Keratinocyte (primary cell): ENCODE results near the gene ASTL. TPM values are rescaled to one million over a fixed set of nuclear protein-coding genes. Genes with fewer than 3 reads are reported as not detected.

Source experiments
- DNase-seq: peaks from one replicate; pipeline ENCODE4 v3.0.0-alpha.2; 2011; ENCODE audit warnings: low read depth, missing footprints, low spot score
- FAIRE-seq: peaks from 2 replicates; lab custom pipeline; 2011; peaks lifted over from hg19 to GRCh38; lab: Jason Lieb, UNC
- H2AFZ ChIP-seq: 2 replicates; pipeline ENCODE4 v1.6.0; 2012; ENCODE audit warnings: low read length, control low read depth, inconsistent platforms; ENCODE audit not compliant: control insufficient read depth
- H3K27ac ChIP-seq: 2 replicates; pipeline ENCODE4 v1.5.1; 2011; ENCODE audit warnings: low read length; ENCODE audit not compliant: control insufficient read depth, insufficient read depth
- H3K27me3 ChIP-seq: 3 replicates; pipeline ENCODE4 v1.6.0; 2011; ENCODE audit warnings: low read length; ENCODE audit not compliant: control insufficient read depth, insufficient read depth; ENCODE audit errors: extremely low read depth
- H3K36me3 ChIP-seq, 2 experiments: 2 replicates in 1 of 2; 3 replicates in 1 of 2; pipeline ENCODE4 v1.5.1; 2011; ENCODE audit warnings: low read length in 2 of 2, mild to moderate bottlenecking in 1 of 2; ENCODE audit not compliant: control insufficient read depth in 2 of 2, insufficient read depth in 2 of 2; ENCODE audit errors: extremely low read depth in 1 of 2
- H3K4me1 ChIP-seq: 3 replicates; pipeline ENCODE4 v1.5.1; 2011; ENCODE audit warnings: low read length; ENCODE audit not compliant: control insufficient read depth, insufficient read depth; ENCODE audit errors: extremely low read depth
- H3K4me2 ChIP-seq: 3 replicates; pipeline ENCODE4 v1.6.0; 2011; ENCODE audit warnings: low read depth, low read length; ENCODE audit not compliant: control insufficient read depth, insufficient read depth; ENCODE audit errors: extremely low read depth
- H3K4me3 ChIP-seq, 3 experiments: fragments of 200-600 bp in 1 of 3; sonication (generic) in 1 of 3; 2 replicates in 2 of 3; 3 replicates in 1 of 3; pipeline ENCODE4 v1.5.1; 2011 to 2016; ENCODE audit warnings: low read length in 3 of 3, mild to moderate bottlenecking in 3 of 3, control low read depth in 2 of 3, inconsistent platforms in 1 of 3, low read depth in 1 of 3, mixed read lengths in 1 of 3, mixed run types in 1 of 3, moderate library complexity in 1 of 3; ENCODE audit not compliant: control insufficient read depth in 2 of 3, insufficient read depth in 2 of 3; ENCODE audit errors: extremely low read depth in 1 of 3
- H3K79me2 ChIP-seq: 2 replicates; pipeline ENCODE4 v1.6.0; 2012; ENCODE audit warnings: low read length; ENCODE audit not compliant: control insufficient read depth, insufficient read depth
- H3K9ac ChIP-seq: 3 replicates; pipeline ENCODE4 v1.6.0; 2011; ENCODE audit warnings: low read length; ENCODE audit not compliant: control insufficient read depth, insufficient read depth; ENCODE audit errors: extremely low read depth
- H3K9me1 ChIP-seq: 3 replicates; pipeline ENCODE4 v1.6.0; 2011; ENCODE audit warnings: low read length; ENCODE audit not compliant: control insufficient read depth, insufficient read depth; ENCODE audit errors: extremely low read depth
- H3K9me3 ChIP-seq: 2 replicates; pipeline ENCODE4 v1.5.1; 2012; ENCODE audit warnings: low read depth, low read length; ENCODE audit not compliant: control insufficient read depth
- H4K20me1 ChIP-seq: 3 replicates; pipeline ENCODE4 v1.6.0; 2011; ENCODE audit warnings: low read length; ENCODE audit not compliant: control insufficient read depth, insufficient read depth; ENCODE audit errors: extremely low read depth
- EZH2 ChIP-seq: IDR thresholded peaks from one replicate; pipeline ENCODE4 v1.6.1; 2012; ENCODE audit warnings: inconsistent platforms, mild to moderate bottlenecking, low read length, moderate library complexity
- dilution Hi-C: fragments of 300-500 bp; cut with MboI; formaldehyde crosslinking; loops from one replicate; pipeline ENCODE4 v1.7.0; 2020; ENCODE audit warnings: low sequenced_read_pairs; ENCODE audit not compliant: extremely low pct_ligation_motif_present
- polyA plus RNA-seq, 5 experiments: library from polyadenylated mRNA; depleted of rRNA in 3 of 5; stranded (reverse) in 3 of 5; stranded (forward) in 1 of 5; unstranded in 1 of 5; fragments of >200 nt; gene quantifications; 1 replicate in 1 of 5; 2 replicates in 3 of 5; 3 replicates in 1 of 5; pipeline versions ENCODE4 v1.2.1 to v1.2.3, GENCODE V29; 2011 to 2012; ENCODE audit warnings: missing spikeins in 2 of 5, low read depth in 1 of 5, low replicate concordance in 1 of 5
- TF ChIP-seq, protein P1 (sequence below), 3 experiments: IDR thresholded peaks in 1 of 3; conservative IDR thresholded peaks in 1 of 3; optimal IDR thresholded peaks in 1 of 3; 2 replicates in 2 of 3; 3 replicates in 1 of 3; pipeline versions ENCODE3 to v1.5.1; 2011; ENCODE audit warnings: low read length in 3 of 3, mild to moderate bottlenecking in 3 of 3, moderate library complexity in 2 of 3, control low read depth in 1 of 3, inconsistent platforms in 1 of 3; ENCODE audit not compliant: insufficient read depth in 2 of 3; ENCODE audit errors: extremely low read depth in 1 of 3

The ASTL gene
- polyA plus RNA-seq, 1 donor (not counting 4 experiments of a cell fraction or from before 2014, with no cell fraction given): not detected

DNA sequence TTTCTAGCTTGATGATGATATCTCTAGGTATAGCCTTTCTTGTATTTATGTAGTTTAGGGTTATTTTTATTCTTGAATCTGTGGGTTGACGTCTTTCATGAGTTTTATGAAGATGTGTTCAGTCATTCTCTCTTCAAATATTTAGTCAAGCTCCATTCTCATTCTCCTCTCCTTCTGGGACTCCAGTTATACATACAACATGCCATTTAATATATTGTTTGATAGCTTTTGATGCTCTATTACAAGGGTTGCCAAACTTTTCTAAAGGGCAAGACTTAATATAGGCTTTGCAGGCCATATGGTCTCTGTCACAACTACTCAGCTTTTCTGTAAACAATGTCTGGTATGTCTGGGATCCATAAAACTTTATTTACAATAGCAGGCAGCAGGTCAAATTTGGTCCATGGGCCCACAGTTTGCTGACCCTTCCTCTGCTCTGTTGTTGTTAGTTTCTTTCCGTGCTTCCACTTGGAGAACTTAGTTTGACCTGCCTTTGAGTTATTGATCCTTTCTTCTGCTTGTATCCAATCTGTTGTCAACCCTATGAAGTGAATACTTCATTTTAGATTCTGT, 63.0 kb downstream of the ASTL start:
- TF ChIP-seq EZH2: no peak
- TF ChIP-seq, protein P1, sequence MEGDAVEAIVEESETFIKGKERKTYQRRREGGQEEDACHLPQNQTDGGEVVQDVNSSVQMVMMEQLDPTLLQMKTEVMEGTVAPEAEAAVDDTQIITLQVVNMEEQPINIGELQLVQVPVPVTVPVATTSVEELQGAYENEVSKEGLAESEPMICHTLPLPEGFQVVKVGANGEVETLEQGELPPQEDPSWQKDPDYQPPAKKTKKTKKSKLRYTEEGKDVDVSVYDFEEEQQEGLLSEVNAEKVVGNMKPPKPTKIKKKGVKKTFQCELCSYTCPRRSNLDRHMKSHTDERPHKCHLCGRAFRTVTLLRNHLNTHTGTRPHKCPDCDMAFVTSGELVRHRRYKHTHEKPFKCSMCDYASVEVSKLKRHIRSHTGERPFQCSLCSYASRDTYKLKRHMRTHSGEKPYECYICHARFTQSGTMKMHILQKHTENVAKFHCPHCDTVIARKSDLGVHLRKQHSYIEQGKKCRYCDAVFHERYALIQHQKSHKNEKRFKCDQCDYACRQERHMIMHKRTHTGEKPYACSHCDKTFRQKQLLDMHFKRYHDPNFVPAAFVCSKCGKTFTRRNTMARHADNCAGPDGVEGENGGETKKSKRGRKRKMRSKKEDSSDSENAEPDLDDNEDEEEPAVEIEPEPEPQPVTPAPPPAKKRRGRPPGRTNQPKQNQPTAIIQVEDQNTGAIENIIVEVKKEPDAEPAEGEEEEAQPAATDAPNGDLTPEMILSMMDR (optimal IDR thresholded peaks at IDR 0.05 in 1 of 3, IDR thresholded peaks at IDR 0.05 in 1 of 3, conservative IDR thresholded peaks at IDR 0.05 in 1 of 3; ENCODE audit: extremely low read depth in 1 of 3, insufficient read depth in 2 of 3, low read length in 3 of 3): no peak
- no peak overlapping the region for H3K27ac ChIP-seq
- H2AFZ ChIP-seq: no peak overlapping the region
- no peaks in the 10 kb centered on the region for H3K9me3 ChIP-seq
- no peaks in the 10 kb centered on the region for H3K9me1 ChIP-seq
- H3K4me2 ChIP-seq: no peak overlapping the region
- H3K4me3 ChIP-seq: no peak overlapping the region
- no peak overlapping the region for H3K9ac ChIP-seq
- H3K4me1 ChIP-seq: no peaks in the 10 kb centered on the region
- H3K79me2 ChIP-seq: no peaks in the 10 kb centered on the region
- no peak for DNase-seq
- no peaks in the 10 kb centered on the region for H3K36me3 ChIP-seq
- H3K27me3 ChIP-seq: no peaks in the 10 kb centered on the region
- no peak for FAIRE-seq
- no peaks in the 10 kb centered on the region for H4K20me1 ChIP-seq
- dilution Hi-C loops: no loop called here

DNA sequence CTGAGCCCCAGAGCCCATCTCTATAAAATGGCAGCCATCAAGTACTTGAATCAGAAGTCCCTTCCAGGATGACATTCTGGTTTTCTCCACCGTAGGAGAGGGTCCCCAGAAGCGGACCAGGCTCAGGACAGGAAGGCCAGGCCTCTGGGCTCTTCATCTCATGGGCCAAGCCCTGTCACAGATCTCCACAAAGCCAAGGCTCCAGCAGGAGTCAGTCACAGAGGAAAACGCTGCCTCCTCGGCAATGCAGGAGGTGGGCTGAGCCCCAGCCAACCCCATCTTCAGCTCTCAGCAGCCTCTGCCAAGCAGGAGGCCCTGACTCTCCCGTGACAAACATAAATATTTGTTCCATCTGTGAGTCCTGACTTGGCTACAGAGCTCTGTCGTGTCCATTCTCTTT, 64.1 kb downstream of the ASTL start:
- H3K9ac ChIP-seq: no peak overlapping the region
- no peak overlapping the region for H3K4me3 ChIP-seq
- no peaks in the 10 kb centered on the region for H3K79me2 ChIP-seq
- H3K9me1 ChIP-seq: no peaks in the 10 kb centered on the region
- H2AFZ ChIP-seq: no peak overlapping the region
- no peak for DNase-seq
- no peaks in the 10 kb centered on the region for H4K20me1 ChIP-seq
- no peak for FAIRE-seq
- no peak overlapping the region for H3K4me2 ChIP-seq
- no peaks in the 10 kb centered on the region for H3K4me1 ChIP-seq
- no peaks in the 10 kb centered on the region for H3K27me3 ChIP-seq
- no peaks in the 10 kb centered on the region for H3K36me3 ChIP-seq
- dilution Hi-C loops: no loop called here
- TF ChIP-seq EZH2: no peak
- TF ChIP-seq, protein P1 (optimal IDR thresholded peaks at IDR 0.05 in 1 of 3, IDR thresholded peaks at IDR 0.05 in 1 of 3, conservative IDR thresholded peaks at IDR 0.05 in 1 of 3; ENCODE audit: extremely low read depth in 1 of 3, insufficient read depth in 2 of 3, low read length in 3 of 3): no peak
- no peaks in the 10 kb centered on the region for H3K9me3 ChIP-seq
- no peak overlapping the region for H3K27ac ChIP-seq
